ENCODE results near the gene FAF1. TPM values are rescaled to one million over a fixed set of nuclear protein-coding genes. Genes with fewer than 3 reads are reported as not detected.

Gene FAF1
- total RNA-seq, 4 donors from 2014 or later, result 46.1 to 72.2 (median 52.2) TPM

DNA sequence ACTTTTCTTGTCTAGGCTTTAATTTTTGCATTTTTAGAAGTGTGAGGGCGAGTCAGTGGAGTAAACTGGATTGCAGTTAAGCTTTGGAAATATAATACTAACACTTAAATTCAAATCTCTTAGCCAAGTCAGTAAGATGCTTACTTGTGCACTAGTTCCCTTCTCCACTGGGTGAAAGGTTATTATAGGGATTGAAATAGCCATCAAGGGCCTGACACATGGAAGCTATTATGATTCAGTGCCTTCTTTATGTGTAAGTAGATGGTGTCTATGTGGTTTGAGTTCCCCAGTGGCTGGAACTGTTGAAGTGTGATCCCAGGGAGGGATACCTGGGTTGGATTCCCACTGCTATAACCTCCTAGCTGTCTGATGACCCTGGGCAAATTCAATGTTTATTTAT lies 512.1 kb downstream of the FAF1 start:
- TF ChIP-seq, protein P1, sequence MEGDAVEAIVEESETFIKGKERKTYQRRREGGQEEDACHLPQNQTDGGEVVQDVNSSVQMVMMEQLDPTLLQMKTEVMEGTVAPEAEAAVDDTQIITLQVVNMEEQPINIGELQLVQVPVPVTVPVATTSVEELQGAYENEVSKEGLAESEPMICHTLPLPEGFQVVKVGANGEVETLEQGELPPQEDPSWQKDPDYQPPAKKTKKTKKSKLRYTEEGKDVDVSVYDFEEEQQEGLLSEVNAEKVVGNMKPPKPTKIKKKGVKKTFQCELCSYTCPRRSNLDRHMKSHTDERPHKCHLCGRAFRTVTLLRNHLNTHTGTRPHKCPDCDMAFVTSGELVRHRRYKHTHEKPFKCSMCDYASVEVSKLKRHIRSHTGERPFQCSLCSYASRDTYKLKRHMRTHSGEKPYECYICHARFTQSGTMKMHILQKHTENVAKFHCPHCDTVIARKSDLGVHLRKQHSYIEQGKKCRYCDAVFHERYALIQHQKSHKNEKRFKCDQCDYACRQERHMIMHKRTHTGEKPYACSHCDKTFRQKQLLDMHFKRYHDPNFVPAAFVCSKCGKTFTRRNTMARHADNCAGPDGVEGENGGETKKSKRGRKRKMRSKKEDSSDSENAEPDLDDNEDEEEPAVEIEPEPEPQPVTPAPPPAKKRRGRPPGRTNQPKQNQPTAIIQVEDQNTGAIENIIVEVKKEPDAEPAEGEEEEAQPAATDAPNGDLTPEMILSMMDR (IDR thresholded peaks at IDR 0.05; ENCODE audit: low read depth), result no peak

- TF ChIP-seq, protein P1 (IDR thresholded peaks at IDR 0.05; ENCODE audit: low read depth), result no peak
These were observed 518.9 kb downstream of the FAF1 start for GRCh38 chr1:50441183-50441582.

DNA sequence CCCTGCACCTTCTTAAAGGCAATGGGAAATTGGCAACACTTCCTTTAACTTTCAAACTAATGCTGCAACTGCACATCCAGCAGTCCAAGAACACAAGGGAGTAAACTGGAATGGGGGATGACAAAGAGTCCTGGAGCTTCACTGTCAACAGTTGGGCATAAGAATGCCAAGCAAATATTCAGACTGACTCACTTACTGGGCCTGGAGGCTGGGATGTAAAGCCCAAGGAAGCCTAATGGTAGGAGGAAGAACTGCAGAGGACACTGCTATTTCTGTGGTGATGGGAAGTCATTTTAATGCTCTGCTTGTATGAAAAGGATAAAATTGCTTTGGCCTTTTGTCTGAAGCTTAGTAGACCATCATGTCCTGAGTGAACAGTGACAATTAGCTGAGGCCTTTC lies 521.1 kb downstream of the FAF1 start:
- TF ChIP-seq, protein P1 (IDR thresholded peaks at IDR 0.05; ENCODE audit: low read depth), result no peak

- TF ChIP-seq, protein P1 (IDR thresholded peaks at IDR 0.05; ENCODE audit: low read depth), result no peak
These were observed 523.6 kb downstream of the FAF1 start for GRCh38 chr1:50436489-50436888.

GRCh38 chr1:50430010-50430405 lies 530.1 kb downstream of the FAF1 start:
- TF ChIP-seq, protein P1 (IDR thresholded peaks at IDR 0.05; ENCODE audit: low read depth), result no peak

GRCh38 chr1:50427818-50428779 lies 532.0 kb downstream of the FAF1 start:
- TF ChIP-seq, protein P1 (IDR thresholded peaks at IDR 0.05; ENCODE audit: low read depth), result no peak

DNA sequence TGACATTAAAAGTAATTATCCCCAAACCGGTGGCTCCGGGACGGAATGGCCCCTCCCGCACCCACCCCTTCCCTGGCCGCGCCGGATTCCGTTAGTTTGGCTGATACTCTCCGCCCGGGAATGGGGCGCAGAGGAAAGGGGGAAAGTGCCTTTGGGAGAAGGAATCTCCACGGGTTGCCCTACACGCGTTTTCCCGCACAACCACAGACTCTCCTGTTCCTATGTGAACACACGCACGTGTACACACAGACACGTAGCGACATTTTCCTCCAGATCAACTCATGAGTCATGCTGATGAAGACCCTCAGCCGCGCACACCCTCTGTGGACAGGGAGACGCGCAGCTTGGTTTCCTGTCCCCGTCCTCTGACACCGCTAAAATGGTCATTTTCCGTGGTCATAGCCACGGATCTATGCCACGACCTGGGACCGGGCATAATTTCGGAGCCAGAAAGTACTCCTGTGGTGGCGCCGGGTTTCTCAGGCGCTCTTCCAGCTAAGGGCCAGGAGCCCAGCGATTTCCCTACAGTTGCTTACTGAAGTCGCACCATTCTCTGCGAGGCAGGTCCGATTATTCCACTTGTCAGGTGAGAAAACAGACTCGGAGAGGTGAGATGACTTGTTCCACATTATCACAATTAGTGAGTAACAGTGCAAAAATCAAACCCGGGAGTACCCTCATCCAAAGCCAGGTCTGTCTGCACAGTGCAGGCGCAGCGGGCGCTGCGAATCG lies 532.8 kb downstream of the FAF1 start:
- TF ChIP-seq, protein P1 (IDR thresholded peaks at IDR 0.05; ENCODE audit: low read depth), result no peak
